Prostate gland (tissue), 2 donors: ENCODE results near the gene GANC.

Experiments used
- POLR2A ChIP-seq: fragments of 450-650 bp; IDR thresholded peaks from one replicate; pipeline ENCODE4 v1.6.1; 2016; ENCODE audit warnings: antibody characterized with exemption, mild to moderate bottlenecking
- TF ChIP-seq, protein P1 (sequence below), 4 experiments: fragments of 200-600 bp in 2 of 4; fragments of 450-650 bp in 2 of 4; sonication (generic) in 2 of 4; IDR thresholded peaks; 1 replicate in 3 of 4; 2 replicates in 1 of 4; pipeline ENCODE4 v1.5.1; 2016 to 2019; ENCODE audit warnings: antibody characterized with exemption in 4 of 4, mild to moderate bottlenecking in 2 of 4, moderate library complexity in 2 of 4

DNA sequence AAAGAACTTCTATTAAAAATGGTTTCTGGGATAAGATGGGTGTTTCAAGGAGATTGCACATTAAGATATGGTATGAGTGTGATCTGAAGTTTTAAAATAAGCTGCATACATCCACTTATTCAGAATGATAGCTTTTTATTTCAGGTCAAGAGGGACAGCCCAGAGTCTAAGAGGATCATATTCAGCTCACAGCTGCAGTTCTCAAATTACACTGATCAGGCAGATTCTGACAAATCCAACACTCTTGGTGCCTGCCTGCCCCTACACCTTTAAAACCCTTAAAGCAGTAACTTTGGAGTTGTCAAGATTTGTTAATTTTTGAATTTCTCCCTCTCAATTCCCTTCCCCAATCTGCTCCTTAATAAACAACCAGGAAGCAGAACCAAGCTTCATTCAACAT lies 9.3 kb downstream of the GANC start:
- TF ChIP-seq, protein P1, sequence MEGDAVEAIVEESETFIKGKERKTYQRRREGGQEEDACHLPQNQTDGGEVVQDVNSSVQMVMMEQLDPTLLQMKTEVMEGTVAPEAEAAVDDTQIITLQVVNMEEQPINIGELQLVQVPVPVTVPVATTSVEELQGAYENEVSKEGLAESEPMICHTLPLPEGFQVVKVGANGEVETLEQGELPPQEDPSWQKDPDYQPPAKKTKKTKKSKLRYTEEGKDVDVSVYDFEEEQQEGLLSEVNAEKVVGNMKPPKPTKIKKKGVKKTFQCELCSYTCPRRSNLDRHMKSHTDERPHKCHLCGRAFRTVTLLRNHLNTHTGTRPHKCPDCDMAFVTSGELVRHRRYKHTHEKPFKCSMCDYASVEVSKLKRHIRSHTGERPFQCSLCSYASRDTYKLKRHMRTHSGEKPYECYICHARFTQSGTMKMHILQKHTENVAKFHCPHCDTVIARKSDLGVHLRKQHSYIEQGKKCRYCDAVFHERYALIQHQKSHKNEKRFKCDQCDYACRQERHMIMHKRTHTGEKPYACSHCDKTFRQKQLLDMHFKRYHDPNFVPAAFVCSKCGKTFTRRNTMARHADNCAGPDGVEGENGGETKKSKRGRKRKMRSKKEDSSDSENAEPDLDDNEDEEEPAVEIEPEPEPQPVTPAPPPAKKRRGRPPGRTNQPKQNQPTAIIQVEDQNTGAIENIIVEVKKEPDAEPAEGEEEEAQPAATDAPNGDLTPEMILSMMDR (IDR thresholded peaks at IDR 0.05): no peak
- TF ChIP-seq POLR2A: no peak
